Mesodermal cell (in vitro differentiated cells): ENCODE results near the gene XKR7.
A peak's percentile ranks its signal among the peaks of the same experiment; 100 is the strongest.

ENCODE experiments used
- H3K27ac ChIP-seq: 2 replicates; pipeline ENCODE4 v1.7.0; 2013; ENCODE audit warnings: mild to moderate bottlenecking, low read depth, low read length, moderate library complexity; ENCODE audit not compliant: severe bottlenecking
- H3K36me3 ChIP-seq: 2 replicates; pipeline ENCODE4 v1.7.1; 2013; ENCODE audit warnings: mild to moderate bottlenecking, low read length, moderate library complexity; ENCODE audit not compliant: control insufficient read depth, insufficient read depth
- H3K4me1 ChIP-seq: one replicate; pipeline ENCODE4 v1.7.1; 2013; ENCODE audit warnings: mild to moderate bottlenecking, low read length; ENCODE audit not compliant: insufficient read depth, control insufficient read depth, poor library complexity, severe bottlenecking
- H3K4me3 ChIP-seq: 2 replicates; pipeline ENCODE4 v1.7.0; 2013; ENCODE audit warnings: low read length, control low read depth, mild to moderate bottlenecking; ENCODE audit not compliant: insufficient read depth, poor library complexity, severe bottlenecking; ENCODE audit errors: extremely low read depth
- H3K9me3 ChIP-seq: 2 replicates; pipeline ENCODE4 v1.7.1; 2013; ENCODE audit warnings: mild to moderate bottlenecking, low read length, moderate library complexity; ENCODE audit not compliant: control insufficient read depth
- WGBS, 2 experiments: methylation state at CpG; one replicate each; pipeline ENCODE4 v1.1.5; 2013; ENCODE audit warnings: missing lambda C conversion rate in 2 of 2; ENCODE audit not compliant: insufficient coverage in 2 of 2; 5-methylcytosine and 5-hydroxymethylcytosine counted together

XKR7 gene

GRCh38 chr20:31963889-31964288, 4.1 kb upstream of the XKR7 start:
- Histone ChIP-seq H3K36me3 (no peaks in the 10 kb centered on the region), H3K4me3 (no peak overlapping the region), H3K9me3 (no peaks in the 10 kb centered on the region), H3K4me1 (peaks cover 4% of the 10 kb centered on the region), H3K27ac (no peak overlapping the region)
- 77 to 83% methylated on average over 6 of the region's 6 CpGs for WGBS, 2 experiments

- no peak overlapping the region for H3K27ac ChIP-seq
- no peak overlapping the region for H3K4me3 ChIP-seq
- H3K36me3 ChIP-seq, result no peaks in the 10 kb centered on the region
- 15 to 47% methylated on average over 3 to 4 of the region's 5 CpGs for WGBS, 2 experiments
- peaks cover 4% of the 10 kb centered on the region for H3K4me1 ChIP-seq
- no peaks in the 10 kb centered on the region for H3K9me3 ChIP-seq
Measured at GRCh38 chr20:31966991-31967655, 828 bp upstream of the XKR7 start.

- Histone ChIP-seq H3K27ac (no peak overlapping the region), H3K9me3 (no peaks in the 10 kb centered on the region), H3K4me3 (peak overlapping the region; percentile 41), H3K4me1 (peaks cover 12% of the 10 kb centered on the region), H3K36me3 (no peaks in the 10 kb centered on the region)
- 1 to 5% methylated on average over 45 to 47 of the region's 57 CpGs for WGBS, 2 experiments
Measured at GRCh38 chr20:31968291-31969126, 558 bp downstream of the XKR7 start.

- H3K9me3 ChIP-seq, result no peaks in the 10 kb centered on the region
- H3K36me3 ChIP-seq, result no peaks in the 10 kb centered on the region
- no peak overlapping the region for H3K27ac ChIP-seq
- WGBS, 2 experiments, result 80 to 83% methylated on average over 1 of the region's 5 CpGs
- no peak overlapping the region for H3K4me3 ChIP-seq
- H3K4me1 ChIP-seq, result peaks cover 12% of the 10 kb centered on the region
Measured at GRCh38 chr20:31969991-31970390, 2.0 kb downstream of the XKR7 start.

GRCh38 chr20:31972471-31973021, 4.6 kb downstream of the XKR7 start:
- Histone ChIP-seq H3K36me3 (no peaks in the 10 kb centered on the region), H3K9me3 (no peaks in the 10 kb centered on the region), H3K27ac (peak overlapping the region; percentile 43), H3K4me1 (peaks cover 12% of the 10 kb centered on the region), H3K4me3 (no peak overlapping the region)
- WGBS, 2 experiments, result 55 to 60% methylated on average over 2 to 3 of the region's 4 CpGs

GRCh38 chr20:31974296-31974695, 6.3 kb downstream of the XKR7 start:
- peaks cover 8% of the 10 kb centered on the region for H3K4me1 ChIP-seq
- no peak overlapping the region for H3K27ac ChIP-seq
- H3K4me3 ChIP-seq, result no peak overlapping the region
- H3K36me3 ChIP-seq, result no peaks in the 10 kb centered on the region
- 86 to 100% methylated on average over 1 of the region's 2 CpGs for WGBS, 2 experiments
- no peaks in the 10 kb centered on the region for H3K9me3 ChIP-seq

GRCh38 chr20:31974951-31975487, 7.1 kb downstream of the XKR7 start:
- no peak overlapping the region for H3K27ac ChIP-seq
- 15% methylated on average over 4 of the region's 10 CpGs; no CpG with 5 or more reads in 1 of the 2 experiments for WGBS, 2 experiments
- H3K9me3 ChIP-seq, result no peaks in the 10 kb centered on the region
- no peaks in the 10 kb centered on the region for H3K36me3 ChIP-seq
- no peak overlapping the region for H3K4me3 ChIP-seq
- H3K4me1 ChIP-seq, result peaks cover 9% of the 10 kb centered on the region

- Histone ChIP-seq H3K9me3 (no peaks in the 10 kb centered on the region), H3K4me3 (no peak overlapping the region), H3K36me3 (no peaks in the 10 kb centered on the region), H3K4me1 (peaks cover 11% of the 10 kb centered on the region), H3K27ac (no peak overlapping the region)
- 83 to 100% methylated on average over 1 of the region's 2 CpGs for WGBS, 2 experiments
Measured at GRCh38 chr20:31975874-31976273, 7.9 kb downstream of the XKR7 start.

GRCh38 chr20:31977080-31977479, 9.1 kb downstream of the XKR7 start:
- WGBS, 2 experiments, result 90 to 100% methylated on average over 2 to 3 of the region's 4 CpGs

GRCh38 chr20:31979713-31980426, 11.9 kb downstream of the XKR7 start:
- Histone ChIP-seq H3K9me3 (no peaks in the 10 kb centered on the region), H3K4me3 (no peak overlapping the region), H3K4me1 (peaks cover 4% of the 10 kb centered on the region), H3K27ac (no peak overlapping the region), H3K36me3 (no peaks in the 10 kb centered on the region)
- WGBS, 2 experiments, result 57 to 69% methylated on average over 2 to 4 of the region's 6 CpGs

More at GRCh38 chr20:31977080-31977479, 9.1 kb downstream of the XKR7 start:
- Histone ChIP-seq H3K4me3 (no peak overlapping the region), H3K36me3 (no peaks in the 10 kb centered on the region), H3K27ac (no peak overlapping the region), H3K9me3 (no peaks in the 10 kb centered on the region), H3K4me1 (peaks cover 11% of the 10 kb centered on the region)
